GM12878 (cell line): ENCODE results near the gene SAMHD1. TPM values are rescaled to one million over a fixed set of nuclear protein-coding genes. Genes with fewer than 3 reads are reported as not detected.

Source experiments
- ATAC-seq: fragments of 200-7000 bp; cut with Tn5 transposase; 3 replicates; pipeline ENCODE4 v1.9.1; 2020; ENCODE audit warnings: mild to moderate bottlenecking, moderate library complexity
- BruUV-seq: library from RNA; stranded (reverse); fragments of 400-500 nt; replicated peaks from 2 replicates; lab custom pipeline; 2021; lab: Mats Ljungman, UMichigan
- CTCF ChIA-PET: fragments of 300-600 bp; sonication (Branson Sonifier 250); formaldehyde crosslinking; extraction: SDS; loops from one replicate; lab custom pipeline; 2021; ENCODE audit warnings: inconsistent platforms; lab: Yijun Ruan, JAX
- POLR2A ChIA-PET: fragments of 350-600 bp; formaldehyde crosslinking; extraction: SDS; loops from one replicate; lab custom pipeline; 2021; ENCODE audit warnings: inconsistent platforms; lab: Charles Lee
- RAD21 ChIA-PET: fragments of 300-600 bp; sonication (Branson Sonifier 250); formaldehyde crosslinking; loops from one replicate; lab custom pipeline; 2023; ENCODE audit warnings: antibody characterized with exemption; ENCODE audit not compliant: unreplicated experiment; lab: Charles Lee
- SMC1A ChIA-PET: fragments of 300-600 bp; sonication (Branson Sonifier 250); formaldehyde crosslinking; loops from one replicate; lab custom pipeline; 2023; ENCODE audit not compliant: unreplicated experiment, uncharacterized antibody; lab: Charles Lee
- DNase-seq: peaks from one replicate; pipeline ENCODE4 v3.0.0-alpha.2; 2011; ENCODE audit warnings: low read depth, low spot score
- FAIRE-seq: peaks from 3 replicates; lab custom pipeline; 2011; peaks lifted over from hg19 to GRCh38; lab: Jason Lieb, UNC
- H2AFZ ChIP-seq: 2 replicates; pipeline ENCODE4 v1.6.0; 2011; ENCODE audit warnings: low read depth, low read length, control low read depth; ENCODE audit not compliant: control insufficient read depth
- H3K27ac ChIP-seq: 2 replicates; pipeline ENCODE4 v1.5.1; 2011; ENCODE audit warnings: control low read depth; ENCODE audit not compliant: control insufficient read depth, insufficient read depth
- H3K27me3 ChIP-seq, 2 experiments: replicated peaks in 1 of 2; 2 replicates each; pipeline versions ENCODE4 v1.6.0 to v1.6.1; 2011; ENCODE audit warnings: low read length in 1 of 2; ENCODE audit not compliant: control insufficient read depth in 2 of 2, insufficient read depth in 2 of 2
- H3K36me3 ChIP-seq, 2 experiments: 2 replicates each; pipeline ENCODE4 v1.5.1; 2011; ENCODE audit warnings: low read length in 1 of 2; ENCODE audit not compliant: control insufficient read depth in 2 of 2, insufficient read depth in 2 of 2
- H3K4me1 ChIP-seq: 2 replicates; pipeline ENCODE4 v1.6.1; 2011; ENCODE audit warnings: mild to moderate bottlenecking, low read length, moderate library complexity, mixed read lengths; ENCODE audit not compliant: control insufficient read depth, insufficient read depth
- H3K4me2 ChIP-seq: 2 replicates; pipeline ENCODE4 v1.6.0; 2011; ENCODE audit warnings: control low read depth; ENCODE audit not compliant: control insufficient read depth, insufficient read depth
- H3K4me3 ChIP-seq: fragments of 200-600 bp; sonication (generic); 2 replicates; pipeline ENCODE4 v1.5.1; 2016
- H3K79me2 ChIP-seq: 2 replicates; pipeline ENCODE4 v1.6.0; 2011; ENCODE audit warnings: low read length; ENCODE audit not compliant: control insufficient read depth, insufficient read depth
- H3K9ac ChIP-seq: 2 replicates; pipeline ENCODE4 v1.8.0; 2011; ENCODE audit warnings: low read length, control low read depth, mixed read lengths; ENCODE audit not compliant: control insufficient read depth, insufficient read depth
- H3K9me3 ChIP-seq: replicated peaks from 3 replicates; pipeline ENCODE4 v1.5.1; 2011; ENCODE audit warnings: mild to moderate bottlenecking, low read length; ENCODE audit not compliant: control insufficient read depth, insufficient read depth
- H4K20me1 ChIP-seq: 2 replicates; pipeline ENCODE4 v1.6.0; 2011; ENCODE audit not compliant: control insufficient read depth, insufficient read depth
- CBX5 ChIP-seq: sonication (generic); IDR thresholded peaks from 2 replicates; pipeline ENCODE4 v1.6.1; 2016; ENCODE audit warnings: low read depth, moderate library complexity, mild to moderate bottlenecking, inconsistent platforms
- ETV6 ChIP-seq, 2 experiments: fragments of 450-650 bp in 1 of 2; IDR thresholded peaks in 1 of 2; conservative IDR thresholded peaks in 1 of 2; 2 replicates each; pipeline ENCODE4 v1.6.1; 2014; ENCODE audit warnings: antibody characterized with exemption in 1 of 2, borderline replicate concordance in 1 of 2, low read depth in 1 of 2, mild to moderate bottlenecking in 1 of 2, moderate library complexity in 1 of 2
- FOS ChIP-seq: IDR thresholded peaks from 3 replicates; pipeline ENCODE4 v1.6.1; 2011; ENCODE audit warnings: borderline replicate concordance; ENCODE audit not compliant: insufficient read length; ENCODE audit errors: extremely low read depth
- MTA2 ChIP-seq: fragments of 450-650 bp; IDR thresholded peaks from 2 replicates; pipeline ENCODE4 v1.6.1; 2016; ENCODE audit warnings: low read depth, mild to moderate bottlenecking, moderate library complexity
- MXI1 ChIP-seq: fragments of 150-350 bp; IDR thresholded peaks from 2 replicates; pipeline ENCODE4 v1.6.1; 2011; ENCODE audit warnings: low read depth, mild to moderate bottlenecking, inconsistent platforms, low read length, improper control_type of control experiment
- PAX8 ChIP-seq: fragments of 450-650 bp; IDR thresholded peaks from 2 replicates; pipeline ENCODE4 v1.6.1; 2017; ENCODE audit warnings: mild to moderate bottlenecking, moderate library complexity
- RB1 ChIP-seq: fragments of 450-650 bp; formaldehyde crosslinking; IDR thresholded peaks from 2 replicates; pipeline ENCODE4 v1.6.1; 2017; ENCODE audit warnings: mild to moderate bottlenecking, borderline replicate concordance
- SP1 ChIP-seq: IDR thresholded peaks from one replicate; pipeline ENCODE4 v1.6.1; 2011; ENCODE audit warnings: low read depth, low read length
- TCF3 ChIP-seq: IDR thresholded peaks from 2 replicates; pipeline ENCODE4 v1.6.1; 2012; ENCODE audit warnings: low read depth, mild to moderate bottlenecking, low read length, borderline replicate concordance; ENCODE audit not compliant: insufficient read depth
- YY1 ChIP-seq: IDR thresholded peaks from 2 replicates; pipeline ENCODE4 v1.6.1; 2011; ENCODE audit warnings: low read depth, mild to moderate bottlenecking, low read length
- WGBS: methylation state at CpG from one replicate; pipeline ENCODE4 v1.1.6; 2016; ENCODE audit warnings: low lambda C conversion rate; ENCODE audit not compliant: insufficient replicate concordance, insufficient coverage; ENCODE audit errors: missing lambda C conversion rate; 5-methylcytosine and 5-hydroxymethylcytosine counted together
- in situ Hi-C: fragments of 300-500 bp; cut with MboI; formaldehyde crosslinking; loops from 9 replicates; pipeline ENCODE4 v1.14.3; 2018; ENCODE audit warnings: mixed read lengths
- intact Hi-C: fragments of 100-400 bp; cut with micrococcal nuclease; formaldehyde crosslinking; loops from one replicate; pipeline ENCODE4 v1.14.2; 2022; ENCODE audit not compliant: unreplicated experiment
- polyA plus RNA-seq, 11 experiments: library from polyadenylated mRNA; depleted of rRNA in 4 of 11; unstranded in 6 of 11; stranded (reverse) in 5 of 11; fragments of >200 nt; fragmentation: Nextera tagmentation in 4 of 11; fragmentation: Illumina TruSeq in 1 of 11; extraction: Ambion mirVana in 4 of 11; extraction: Trizol in 1 of 11; gene quantifications; 1 replicate in 1 of 11; 2 replicates in 10 of 11; pipeline versions ENCODE4 v1.2.1 to v1.2.3, GENCODE V29; 2011 to 2016; ENCODE audit warnings: inconsistent platforms in 2 of 11, missing spikeins in 2 of 11, low read depth in 1 of 11
- total RNA-seq, 4 experiments: library from RNA; depleted of rRNA in 3 of 4; stranded (reverse); fragments of >200 nt in 3 of 4; fragmentation: Illumina TruSeq in 1 of 4; extraction: Trizol in 1 of 4; gene quantifications; 2 replicates each; pipeline versions ENCODE4 v1.2.1 to v1.2.3, GENCODE V29; 2013 to 2021
- TF ChIP-seq, protein P1 (sequence below): fragments of 450-650 bp; IDR thresholded peaks from 2 replicates; pipeline ENCODE4 v1.6.1; 2017; ENCODE audit warnings: mild to moderate bottlenecking, moderate library complexity
- TF ChIP-seq, protein P2 (sequence below): IDR thresholded peaks from 2 replicates; pipeline ENCODE4 v1.6.1; 2012; ENCODE audit warnings: low read depth, low read length, improper control_type of control experiment
- TF ChIP-seq, protein P3 (sequence below): fragments of 450-650 bp; formaldehyde crosslinking; IDR thresholded peaks from 2 replicates; pipeline ENCODE4 v1.4.0; 2022; ENCODE audit warnings: mild to moderate bottlenecking, moderate library complexity

SAMHD1 gene
- total and polyA plus RNA-seq, 10 of the 15 experiments (the other 5 are each of a cell fraction or from before 2014, with no cell fraction given): 20.5 to 47.9 (median 38.8) TPM

DNA sequence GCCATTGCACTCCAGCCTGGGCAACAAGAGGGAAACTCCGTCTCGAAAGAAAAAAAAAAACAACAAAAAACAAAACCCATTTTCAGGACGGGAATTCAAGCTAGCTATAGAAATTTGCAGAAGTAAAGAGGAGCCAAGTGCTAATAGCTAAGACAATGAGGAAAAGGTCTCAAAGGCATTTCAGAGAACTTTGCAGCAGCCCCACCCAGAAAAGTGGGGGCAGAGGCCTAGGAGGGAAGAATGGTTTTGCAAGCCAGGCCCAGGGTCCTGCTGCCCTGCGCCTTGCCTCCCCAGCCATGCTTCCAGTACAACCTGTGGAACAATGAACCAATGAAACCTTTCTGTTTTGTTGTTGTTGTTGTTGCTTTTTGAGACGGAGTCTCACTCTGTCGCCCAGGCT lies 38.3 kb upstream of the SAMHD1 start (continued):
- TF ChIP-seq, protein P1, sequence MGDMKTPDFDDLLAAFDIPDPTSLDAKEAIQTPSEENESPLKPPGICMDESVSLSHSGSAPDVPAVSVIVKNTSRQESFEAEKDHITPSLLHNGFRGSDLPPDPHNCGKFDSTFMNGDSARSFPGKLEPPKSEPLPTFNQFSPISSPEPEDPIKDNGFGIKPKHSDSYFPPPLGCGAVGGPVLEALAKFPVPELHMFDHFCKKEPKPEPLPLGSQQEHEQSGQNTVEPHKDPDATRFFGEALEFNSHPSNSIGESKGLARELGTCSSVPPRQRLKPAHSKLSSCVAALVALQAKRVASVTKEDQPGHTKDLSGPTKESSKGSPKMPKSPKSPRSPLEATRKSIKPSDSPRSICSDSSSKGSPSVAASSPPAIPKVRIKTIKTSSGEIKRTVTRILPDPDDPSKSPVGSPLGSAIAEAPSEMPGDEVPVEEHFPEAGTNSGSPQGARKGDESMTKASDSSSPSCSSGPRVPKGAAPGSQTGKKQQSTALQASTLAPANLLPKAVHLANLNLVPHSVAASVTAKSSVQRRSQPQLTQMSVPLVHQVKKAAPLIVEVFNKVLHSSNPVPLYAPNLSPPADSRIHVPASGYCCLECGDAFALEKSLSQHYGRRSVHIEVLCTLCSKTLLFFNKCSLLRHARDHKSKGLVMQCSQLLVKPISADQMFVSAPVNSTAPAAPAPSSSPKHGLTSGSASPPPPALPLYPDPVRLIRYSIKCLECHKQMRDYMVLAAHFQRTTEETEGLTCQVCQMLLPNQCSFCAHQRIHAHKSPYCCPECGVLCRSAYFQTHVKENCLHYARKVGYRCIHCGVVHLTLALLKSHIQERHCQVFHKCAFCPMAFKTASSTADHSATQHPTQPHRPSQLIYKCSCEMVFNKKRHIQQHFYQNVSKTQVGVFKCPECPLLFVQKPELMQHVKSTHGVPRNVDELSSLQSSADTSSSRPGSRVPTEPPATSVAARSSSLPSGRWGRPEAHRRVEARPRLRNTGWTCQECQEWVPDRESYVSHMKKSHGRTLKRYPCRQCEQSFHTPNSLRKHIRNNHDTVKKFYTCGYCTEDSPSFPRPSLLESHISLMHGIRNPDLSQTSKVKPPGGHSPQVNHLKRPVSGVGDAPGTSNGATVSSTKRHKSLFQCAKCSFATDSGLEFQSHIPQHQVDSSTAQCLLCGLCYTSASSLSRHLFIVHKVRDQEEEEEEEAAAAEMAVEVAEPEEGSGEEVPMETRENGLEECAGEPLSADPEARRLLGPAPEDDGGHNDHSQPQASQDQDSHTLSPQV: no peak
- TF ChIP-seq MXI1 (no peak), PAX8 (no peak), SP1 (no peak)
- TF ChIP-seq, protein P2, sequence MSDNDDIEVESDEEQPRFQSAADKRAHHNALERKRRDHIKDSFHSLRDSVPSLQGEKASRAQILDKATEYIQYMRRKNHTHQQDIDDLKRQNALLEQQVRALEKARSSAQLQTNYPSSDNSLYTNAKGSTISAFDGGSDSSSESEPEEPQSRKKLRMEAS: no peak

DNA sequence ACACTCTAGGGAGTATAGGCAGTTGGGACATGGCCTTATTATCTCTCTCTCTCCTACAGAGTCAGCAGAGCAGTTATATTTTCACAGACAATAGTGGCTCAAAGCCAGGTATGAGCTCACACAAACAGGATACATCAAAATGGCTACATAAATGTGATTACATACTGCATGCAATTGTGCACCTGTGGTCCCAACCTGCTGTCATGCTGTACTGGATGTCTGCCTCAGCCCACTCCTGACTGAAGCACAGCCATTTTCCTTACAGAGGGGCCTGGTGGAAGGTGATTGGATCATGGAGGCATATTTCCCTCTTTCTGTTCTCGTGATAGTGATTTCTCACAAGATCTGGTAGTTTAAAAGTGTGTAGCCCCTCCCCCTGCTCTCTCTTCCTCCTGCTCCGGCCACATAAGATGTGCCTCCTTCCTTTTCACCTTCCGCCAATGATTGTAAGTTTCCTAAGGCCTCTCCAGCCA lies 37.0 kb upstream of the SAMHD1 start:
- H3K9ac ChIP-seq: no peak overlapping the region
- ChIA-PET CTCF (interaction anchor here (0.6 kb wide), 1 partner anchor 27 kb away, joined by 3 read pairs; no protein-coding TSS in a partner anchor), SMC1A (no interaction called here), RAD21 (no interaction called here), POLR2A (interaction anchor here (0.6 kb wide), 1 partner anchor 23 kb away, joined by 5 read pairs; no protein-coding TSS in a partner anchor)
- peak; percentile 78 for TF ChIP-seq YY1
- TF ChIP-seq MTA2: no peak
- no peak for TF ChIP-seq TCF3
- TF ChIP-seq RB1: no peak
- TF ChIP-seq, protein P3, sequence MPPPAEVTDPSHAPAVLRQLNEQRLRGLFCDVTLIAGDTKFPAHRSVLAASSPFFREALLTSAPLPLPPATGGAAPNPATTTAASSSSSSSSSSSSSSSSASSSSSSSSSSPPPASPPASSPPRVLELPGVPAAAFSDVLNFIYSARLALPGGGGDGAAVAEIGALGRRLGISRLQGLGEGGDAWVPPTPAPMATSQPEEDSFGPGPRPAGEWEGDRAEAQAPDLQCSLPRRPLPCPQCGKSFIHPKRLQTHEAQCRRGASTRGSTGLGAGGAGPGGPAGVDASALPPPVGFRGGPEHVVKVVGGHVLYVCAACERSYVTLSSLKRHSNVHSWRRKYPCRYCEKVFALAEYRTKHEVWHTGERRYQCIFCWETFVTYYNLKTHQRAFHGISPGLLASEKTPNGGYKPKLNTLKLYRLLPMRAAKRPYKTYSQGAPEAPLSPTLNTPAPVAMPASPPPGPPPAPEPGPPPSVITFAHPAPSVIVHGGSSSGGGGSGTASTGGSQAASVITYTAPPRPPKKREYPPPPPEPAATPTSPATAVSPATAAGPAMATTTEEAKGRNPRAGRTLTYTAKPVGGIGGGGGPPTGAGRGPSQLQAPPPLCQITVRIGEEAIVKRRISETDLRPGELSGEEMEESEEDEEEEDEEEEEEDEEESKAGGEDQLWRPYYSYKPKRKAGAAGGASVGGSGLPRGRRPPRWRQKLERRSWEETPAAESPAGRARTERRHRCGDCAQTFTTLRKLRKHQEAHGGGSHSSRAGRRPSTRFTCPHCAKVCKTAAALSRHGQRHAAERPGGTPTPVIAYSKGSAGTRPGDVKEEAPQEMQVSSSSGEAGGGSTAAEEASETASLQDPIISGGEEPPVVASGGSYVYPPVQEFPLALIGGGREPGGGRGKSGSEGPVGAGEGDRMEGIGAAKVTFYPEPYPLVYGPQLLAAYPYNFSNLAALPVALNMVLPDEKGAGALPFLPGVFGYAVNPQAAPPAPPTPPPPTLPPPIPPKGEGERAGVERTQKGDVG (CRISPR knock-in tag): no peak
- no peak for TF ChIP-seq FOS
- no peak for TF ChIP-seq CBX5
- peak in 1 of 2 experiments; percentile 54; a peak in 1 of 4 replicates for TF ChIP-seq ETV6 (conservative IDR thresholded peaks at IDR 0.05 in 1 of 2, IDR thresholded peaks at IDR 0.05 in 1 of 2; ENCODE audit: borderline replicate concordance in 1 of 2, low read depth in 1 of 2)
- ATAC-seq (peak; percentile 58), FAIRE-seq (no peak), DNase-seq (no peak)
- no peaks in the 10 kb centered on the region for H3K27me3 ChIP-seq
- H3K4me3 ChIP-seq: no peak overlapping the region
- BruUV-seq: no TSS peak
- no peaks in the 10 kb centered on the region for H3K36me3 ChIP-seq
- intact Hi-C loops: no loop called here
- H2AFZ ChIP-seq: peak overlapping the region; percentile 45
- H3K79me2 ChIP-seq: no peaks in the 10 kb centered on the region
- 54% methylated on average over 3 of the region's 3 CpGs for WGBS
- H3K9me3 ChIP-seq: peaks cover 3% of the 10 kb centered on the region; the same call in 2 of the 3 replicates
- H3K4me2 ChIP-seq: no peak overlapping the region
- no peaks in the 10 kb centered on the region for H4K20me1 ChIP-seq
- no peaks in the 10 kb centered on the region for H3K4me1 ChIP-seq
- H3K27ac ChIP-seq: no peak overlapping the region
- in situ Hi-C loops: no loop called here
